Measurements from ENCODE around the gene ZBTB22. TPM values are rescaled to one million over a fixed set of nuclear protein-coding genes. Genes with fewer than 3 reads are reported as not detected.
A peak's percentile ranks its signal among the peaks of the same experiment; 100 is the strongest.

The ZBTB22 gene
- polyA plus RNA-seq, 1 donor (not counting 4 experiments of a cell fraction or from before 2014, with no cell fraction given) = 6.5 TPM

DNA sequence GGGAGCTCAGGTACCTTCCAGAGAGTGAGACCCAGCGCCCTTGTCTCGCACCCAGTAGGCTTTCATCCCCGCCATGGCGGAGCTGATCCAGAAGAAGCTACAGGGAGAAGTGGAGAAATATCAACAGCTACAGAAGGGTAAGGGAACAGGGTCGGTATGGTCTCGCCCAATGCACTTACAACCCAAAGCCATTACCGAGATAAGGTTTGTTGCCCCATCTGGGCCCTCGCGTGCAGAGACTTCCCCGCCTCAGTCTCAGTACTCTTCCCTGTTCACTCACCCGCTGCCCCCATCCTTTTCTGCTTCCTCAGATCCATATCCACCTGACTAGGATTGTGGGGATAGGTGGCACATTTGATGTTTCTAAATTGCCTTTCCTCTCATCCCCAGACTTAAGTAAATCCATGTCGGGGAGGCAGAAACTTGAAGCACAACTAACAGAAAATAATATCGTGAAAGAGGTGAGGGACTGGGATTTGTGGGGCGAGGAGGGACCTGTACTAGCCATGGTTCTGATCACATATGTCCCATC is 27.7 kb downstream of the ZBTB22 start:
- Histone ChIP-seq H3K79me2 (ENCODE audit: control insufficient read depth, insufficient read depth, low read length) (peaks cover 49% of the 10 kb centered on the region), H4K20me1 (ENCODE audit: control insufficient read depth, extremely low read depth, insufficient read depth, low read length) (no peaks in the 10 kb centered on the region), H2AFZ (ENCODE audit: control insufficient read depth, low read length) (peak overlapping the region; percentile 95), H3K27ac (ENCODE audit: control insufficient read depth, insufficient read depth, low read length) (peak overlapping the region; percentile 85), H3K4me1 (ENCODE audit: control insufficient read depth, extremely low read depth, insufficient read depth, low read length) (peaks cover 20% of the 10 kb centered on the region), H3K9me1 (ENCODE audit: control insufficient read depth, extremely low read depth, insufficient read depth, low read length) (no peaks in the 10 kb centered on the region), H3K9ac (ENCODE audit: control insufficient read depth, extremely low read depth, insufficient read depth, low read length) (peak overlapping the region; percentile 95), H3K9me3 (ENCODE audit: control insufficient read depth, low read depth, low read length) (no peaks in the 10 kb centered on the region), H3K4me3 (ENCODE audit: control insufficient read depth in 2 of 3, extremely low read depth in 1 of 3, insufficient read depth in 2 of 3, low read depth in 1 of 3, low read length in 3 of 3) (peak overlapping the region; percentile 54 to 98 (median 95)), H3K27me3 (ENCODE audit: control insufficient read depth, extremely low read depth, insufficient read depth, low read length) (no peaks in the 10 kb centered on the region), H3K36me3 (ENCODE audit: control insufficient read depth in 2 of 2, extremely low read depth in 1 of 2, insufficient read depth in 2 of 2, low read length in 2 of 2) (peaks cover 35 to 47% of the 10 kb centered on the region in 2 experiments), H3K4me2 (ENCODE audit: control insufficient read depth, extremely low read depth, insufficient read depth, low read depth, low read length) (peak overlapping the region; percentile 99)
- TF ChIP-seq EZH2 (IDR thresholded peaks at IDR 0.05; ENCODE audit: low read length) (no peak), CTCF (optimal IDR thresholded peaks at IDR 0.05 in 1 of 3, IDR thresholded peaks at IDR 0.05 in 1 of 3, conservative IDR thresholded peaks at IDR 0.05 in 1 of 3; ENCODE audit: extremely low read depth in 1 of 3, insufficient read depth in 2 of 3, low read length in 3 of 3) (no peak)
- DNase-seq (ENCODE audit: low read depth, low spot score) (no peak), FAIRE-seq (no peak)
- dilution Hi-C loops (cut with MboI; ENCODE audit: extremely low pct_ligation_motif_present, low sequenced_read_pairs) = no loop called here

DNA sequence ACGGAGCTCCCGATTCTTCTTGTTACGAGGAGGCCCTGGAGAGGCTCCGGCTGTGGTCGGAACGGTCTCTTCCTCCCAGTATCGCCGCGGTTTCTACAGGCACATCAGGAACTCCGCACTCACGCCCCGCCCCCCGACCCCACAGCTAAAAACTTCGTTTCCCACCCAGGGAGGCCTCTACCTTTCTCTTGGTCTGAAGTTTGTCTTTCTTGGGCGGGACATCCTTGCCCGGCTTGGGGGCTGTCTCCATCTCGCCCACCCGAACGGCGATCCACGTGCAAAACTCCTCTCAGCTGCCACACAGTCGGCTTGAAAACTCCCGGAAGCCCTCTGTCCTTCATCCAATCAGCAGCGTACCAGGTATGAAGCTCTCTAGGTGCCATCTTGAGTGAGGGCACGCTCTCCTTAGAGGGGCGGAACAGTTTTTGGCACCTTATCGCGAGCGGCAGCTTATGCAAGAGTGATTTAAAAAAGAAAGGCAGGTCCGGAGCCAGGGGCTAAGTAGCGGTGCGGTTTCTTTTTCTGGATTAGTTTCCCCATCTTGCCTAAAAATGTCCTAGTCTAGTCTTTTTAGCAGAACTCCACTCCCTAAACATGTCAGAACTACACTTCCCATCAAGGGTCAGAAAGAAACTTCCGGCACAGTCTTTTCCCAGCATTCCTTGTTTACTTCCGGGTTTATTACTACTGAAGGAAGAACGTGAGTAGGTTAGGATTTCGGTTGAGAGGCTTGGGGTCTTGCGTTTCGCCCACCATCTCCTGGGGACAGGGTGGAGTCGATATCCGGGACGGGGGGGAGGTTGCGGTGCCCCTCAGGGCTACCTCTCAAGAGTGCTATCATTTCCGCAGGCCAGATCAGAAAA is 28.4 kb downstream of the ZBTB22 start, which contains the start of the genes PFDN6 and WDR46:
TSS of gene PFDN6 (plus strand) at position 681 of the 863 bp plus-strand sequence. CDS start 256 bp downstream, outside the sequence.
TSS of gene WDR46 (minus strand) at position 319 of the 863 bp plus-strand sequence. CDS start at position 250, 69 bp downstream.
- FAIRE-seq (peak; percentile 41), DNase-seq (ENCODE audit: low read depth, low spot score) (no peak)
- Histone ChIP-seq H3K4me2 (ENCODE audit: control insufficient read depth, extremely low read depth, insufficient read depth, low read depth, low read length) (peak within 1 kb of the TSS; percentile 99), H3K79me2 (ENCODE audit: control insufficient read depth, insufficient read depth, low read length) (peaks cover 49% of the 10 kb centered on the region), H3K27me3 (ENCODE audit: control insufficient read depth, extremely low read depth, insufficient read depth, low read length) (no peaks in the 10 kb centered on the region), H3K4me3 (ENCODE audit: control insufficient read depth in 2 of 3, extremely low read depth in 1 of 3, insufficient read depth in 2 of 3, low read depth in 1 of 3, low read length in 3 of 3) (peak within 1 kb of the TSS; percentile 54 to 98 (median 95)), H3K9ac (ENCODE audit: control insufficient read depth, extremely low read depth, insufficient read depth, low read length) (peak within 1 kb of the TSS; percentile 95), H2AFZ (ENCODE audit: control insufficient read depth, low read length) (peak within 1 kb of the TSS; percentile 95), H4K20me1 (ENCODE audit: control insufficient read depth, extremely low read depth, insufficient read depth, low read length) (no peaks in the 10 kb centered on the region), H3K4me1 (ENCODE audit: control insufficient read depth, extremely low read depth, insufficient read depth, low read length) (peaks cover 20% of the 10 kb centered on the region), H3K36me3 (ENCODE audit: control insufficient read depth in 2 of 2, extremely low read depth in 1 of 2, insufficient read depth in 2 of 2, low read length in 2 of 2) (peaks cover 34 to 53% of the 10 kb centered on the region in 2 experiments), H3K9me3 (ENCODE audit: control insufficient read depth, low read depth, low read length) (no peaks in the 10 kb centered on the region), H3K27ac (ENCODE audit: control insufficient read depth, insufficient read depth, low read length) (peak within 1 kb of the TSS; percentile 85), H3K9me1 (ENCODE audit: control insufficient read depth, extremely low read depth, insufficient read depth, low read length) (no peaks in the 10 kb centered on the region)
- TF ChIP-seq EZH2 (IDR thresholded peaks at IDR 0.05; ENCODE audit: low read length) (no peak), CTCF (optimal IDR thresholded peaks at IDR 0.05 in 1 of 3, IDR thresholded peaks at IDR 0.05 in 1 of 3, conservative IDR thresholded peaks at IDR 0.05 in 1 of 3; ENCODE audit: extremely low read depth in 1 of 3, insufficient read depth in 2 of 3, low read length in 3 of 3) (no peak)
- dilution Hi-C loops (cut with MboI; ENCODE audit: extremely low pct_ligation_motif_present, low sequenced_read_pairs) = no loop called here
